ENCODE measurements around the gene PPP2R2C. TPM values are rescaled to one million over a fixed set of nuclear protein-coding genes. Genes with fewer than 3 reads are reported as not detected.

PPP2R2C gene
- total and polyA plus RNA-seq, 9 of the 15 experiments (the other 6 are each of a cell fraction or from before 2014, with no cell fraction given) = 0.04 to 0.06 TPM; not detected in 7

DNA sequence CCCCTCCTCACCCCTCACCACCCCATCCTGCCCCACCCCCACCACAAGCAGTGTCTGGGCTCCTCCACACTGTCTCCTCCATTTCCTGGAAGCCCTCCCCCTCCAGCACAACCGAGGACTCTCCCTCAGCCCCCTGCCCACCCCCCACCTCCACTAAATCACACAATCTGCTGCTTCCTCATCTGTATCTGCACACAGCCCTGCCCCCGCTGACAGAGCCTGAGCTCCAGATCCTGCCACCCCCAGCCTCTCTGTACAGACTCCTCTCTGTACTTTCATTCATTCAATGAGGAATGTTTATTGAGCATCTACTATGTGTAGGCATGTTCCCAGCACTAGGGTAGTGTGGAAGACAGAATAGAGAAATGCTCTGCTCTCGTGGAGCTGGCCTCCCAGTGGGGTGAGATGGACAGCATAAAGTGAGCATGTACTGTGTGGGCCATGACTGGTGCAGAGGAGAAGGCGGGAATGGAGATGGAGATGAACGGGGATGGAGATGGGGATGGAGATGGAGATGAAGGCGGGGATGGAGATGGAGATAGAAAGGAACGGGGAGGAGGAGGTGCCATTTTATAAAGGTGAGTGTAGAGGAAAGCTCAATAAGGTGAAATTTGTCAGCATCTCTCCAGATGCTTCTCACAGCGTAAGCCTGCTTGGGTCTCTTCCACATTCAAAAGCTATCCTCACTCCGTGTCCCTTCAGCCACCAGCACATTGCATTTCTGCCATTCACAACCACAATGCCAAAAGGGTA, 2.5 kb upstream of the PPP2R2C start:
- DNase-seq (ENCODE audit: extremely low read depth in 1 of 4, low spot score in 3 of 4) (no peak), ATAC-seq (no peak), FAIRE-seq (no peak)
- ChIA-PET POLR2A (interaction anchor here (0.6 to 1.0 kb wide), 2 partner anchors 218 to 732 kb away, joined by 3 read pairs; no protein-coding TSS in a partner anchor), CTCF (ENCODE audit: low intra/inter-chr PET ratio) (no interaction called here)
- H3K79me2 ChIP-seq (ENCODE audit: control insufficient read depth, insufficient read depth, low read length) = no peaks in the 10 kb centered on the region
- H3K36me3 ChIP-seq (ENCODE audit: control insufficient read depth, insufficient read depth, low read length) = no peaks in the 10 kb centered on the region
- in situ Hi-C loops (cut with MboI) = no loop called here
- peaks cover 4% of the 10 kb centered on the region; the same call in 1 of the 2 replicates for H4K20me1 ChIP-seq (replicated peaks; ENCODE audit: control insufficient read depth, insufficient read depth, low read length)
- peaks cover 0 to 16% of the 10 kb centered on the region in 2 experiments; a peak in 2 of 5 replicates for H3K4me1 ChIP-seq (replicated peaks in 1 of 2; ENCODE audit: control insufficient read depth in 2 of 2, insufficient read depth in 2 of 2, low read length in 2 of 2)
- TF ChIP-seq SP1 (CRISPR knock-in tag; IDR thresholded peaks at IDR 0.05) = no peak
- peak; percentile 24; the same call in 1 of the 2 replicates for TF ChIP-seq CTBP1 (IDR thresholded peaks at IDR 0.05; ENCODE audit: borderline replicate concordance)
- 0 out of 4 replicates have a peak, but pooled peaks of 1 of the 2 experiments have one; percentile 19 for TF ChIP-seq KDM1A (IDR thresholded peaks at IDR 0.05)
- no peaks in the 10 kb centered on the region for H3K9me1 ChIP-seq (ENCODE audit: control insufficient read depth, insufficient read depth, low read length)
- BruUV-seq (replicated peaks) = no TSS peak
- no peak overlapping the region for H3K4me2 ChIP-seq (ENCODE audit: insufficient read depth, low read length)
- H3K4me3 ChIP-seq = no peak overlapping the region
- intact Hi-C loops (cut with micrococcal nuclease) = no loop called here
- WGBS (ENCODE audit: insufficient coverage, low coverage, missing lambda C conversion rate) = 6% methylated on average over 9 of the region's 9 CpGs
- H2AFZ ChIP-seq (ENCODE audit: low read depth, low read length) = no peak overlapping the region
- H3K27ac ChIP-seq (ENCODE audit: extremely low read depth, low read depth, low read length) = no peak overlapping the region
- H3K9me3 ChIP-seq (replicated peaks; ENCODE audit: control insufficient read depth, insufficient read depth, low read depth, low read length) = no peaks in the 10 kb centered on the region
- H3K27me3 ChIP-seq (ENCODE audit: control insufficient read depth in 2 of 2, insufficient read depth in 2 of 2, low read length in 2 of 2) = peaks cover 5 to 38% of the 10 kb centered on the region in 2 experiments
- no peak overlapping the region for H3K9ac ChIP-seq (ENCODE audit: insufficient read depth in 1 of 2, low read depth in 2 of 2, low read length in 2 of 2)

DNA sequence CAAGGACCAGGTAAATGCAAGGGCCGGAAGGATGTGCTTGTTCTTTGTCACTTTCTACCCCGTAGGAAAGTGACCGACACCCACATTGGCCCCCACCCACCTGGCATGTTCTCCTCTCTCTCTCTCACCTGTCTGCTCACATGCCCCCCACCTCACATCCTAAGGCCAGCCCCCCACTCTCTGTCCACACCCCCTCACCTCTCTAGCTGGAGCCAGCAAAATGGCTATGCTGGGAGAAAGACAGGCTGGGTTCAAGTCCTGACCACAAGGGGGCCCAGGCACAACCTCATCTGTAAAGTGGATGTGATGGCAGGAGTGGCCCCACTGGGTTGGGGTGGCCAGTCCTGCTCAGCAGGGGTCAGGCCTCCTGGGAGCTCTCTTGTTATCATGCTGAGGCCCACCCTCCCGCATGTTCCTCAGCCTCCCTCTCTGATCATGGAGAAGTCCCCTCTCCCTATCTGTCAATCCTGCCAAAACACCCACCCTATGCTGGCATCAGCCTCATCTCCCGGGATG, 1.7 kb upstream of the PPP2R2C start:
- peaks cover 4% of the 10 kb centered on the region; the same call in 1 of the 2 replicates for H4K20me1 ChIP-seq (replicated peaks; ENCODE audit: control insufficient read depth, insufficient read depth, low read length)
- peaks cover 0 to 16% of the 10 kb centered on the region in 2 experiments; a peak in 2 of 5 replicates for H3K4me1 ChIP-seq (replicated peaks in 1 of 2; ENCODE audit: control insufficient read depth in 2 of 2, insufficient read depth in 2 of 2, low read length in 2 of 2)
- peak; percentile 52 to 55 (median 54) for DNase-seq (ENCODE audit: extremely low read depth in 1 of 4, low spot score in 3 of 4)
- no peak overlapping the region for H3K9ac ChIP-seq (ENCODE audit: insufficient read depth in 1 of 2, low read depth in 2 of 2, low read length in 2 of 2)
- H3K27me3 ChIP-seq (ENCODE audit: control insufficient read depth in 2 of 2, insufficient read depth in 2 of 2, low read length in 2 of 2) = peaks cover 5 to 40% of the 10 kb centered on the region in 2 experiments
- no peak overlapping the region for H3K27ac ChIP-seq (ENCODE audit: extremely low read depth, low read depth, low read length)
- H3K36me3 ChIP-seq (ENCODE audit: control insufficient read depth, insufficient read depth, low read length) = no peaks in the 10 kb centered on the region
- no peak overlapping the region for H3K4me2 ChIP-seq (ENCODE audit: insufficient read depth, low read length)
- no peak overlapping the region for H2AFZ ChIP-seq (ENCODE audit: low read depth, low read length)
- 8% methylated on average over 5 of the region's 5 CpGs for WGBS (ENCODE audit: insufficient coverage, low coverage, missing lambda C conversion rate)
- peak; percentile 80 for ATAC-seq
- intact Hi-C loops (cut with micrococcal nuclease) (no loop called here), in situ Hi-C loops (cut with MboI) (no loop called here)
- H3K9me1 ChIP-seq (ENCODE audit: control insufficient read depth, insufficient read depth, low read length) = no peaks in the 10 kb centered on the region
- ChIA-PET CTCF (ENCODE audit: low intra/inter-chr PET ratio) (no interaction called here), POLR2A (interaction anchor here (0.7 to 1.0 kb wide), 2 partner anchors 55 to 733 kb away, joined by 3 read pairs; no protein-coding TSS in a partner anchor)
- no peaks in the 10 kb centered on the region for H3K9me3 ChIP-seq (replicated peaks; ENCODE audit: control insufficient read depth, insufficient read depth, low read depth, low read length)
- FAIRE-seq = no peak
- H3K79me2 ChIP-seq (ENCODE audit: control insufficient read depth, insufficient read depth, low read length) = no peaks in the 10 kb centered on the region
- H3K4me3 ChIP-seq = no peak overlapping the region
- no TSS peak for BruUV-seq (replicated peaks)
- no peak for TF ChIP-seq ZNF589 (CRISPR knock-in tag; IDR thresholded peaks at IDR 0.05; ENCODE audit: low read depth)
- no peak for TF ChIP-seq ETV1 (tag; conservative IDR thresholded peaks at IDR 0.05; ENCODE audit: low read depth)
- TF ChIP-seq TAF9B (IDR thresholded peaks at IDR 0.05; ENCODE audit: partially characterized antibody) = no peak
- TF ChIP-seq SMAD2 (IDR thresholded peaks at IDR 0.05; ENCODE audit: low read depth, low read length) = no peak
- TF ChIP-seq, protein P1, sequence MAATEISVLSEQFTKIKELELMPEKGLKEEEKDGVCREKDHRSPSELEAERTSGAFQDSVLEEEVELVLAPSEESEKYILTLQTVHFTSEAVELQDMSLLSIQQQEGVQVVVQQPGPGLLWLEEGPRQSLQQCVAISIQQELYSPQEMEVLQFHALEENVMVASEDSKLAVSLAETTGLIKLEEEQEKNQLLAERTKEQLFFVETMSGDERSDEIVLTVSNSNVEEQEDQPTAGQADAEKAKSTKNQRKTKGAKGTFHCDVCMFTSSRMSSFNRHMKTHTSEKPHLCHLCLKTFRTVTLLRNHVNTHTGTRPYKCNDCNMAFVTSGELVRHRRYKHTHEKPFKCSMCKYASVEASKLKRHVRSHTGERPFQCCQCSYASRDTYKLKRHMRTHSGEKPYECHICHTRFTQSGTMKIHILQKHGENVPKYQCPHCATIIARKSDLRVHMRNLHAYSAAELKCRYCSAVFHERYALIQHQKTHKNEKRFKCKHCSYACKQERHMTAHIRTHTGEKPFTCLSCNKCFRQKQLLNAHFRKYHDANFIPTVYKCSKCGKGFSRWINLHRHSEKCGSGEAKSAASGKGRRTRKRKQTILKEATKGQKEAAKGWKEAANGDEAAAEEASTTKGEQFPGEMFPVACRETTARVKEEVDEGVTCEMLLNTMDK (IDR thresholded peaks at IDR 0.05; ENCODE audit: borderline replicate concordance, insufficient read depth, low read depth, low read length, poor library complexity, severe bottlenecking) = peak; percentile 85
- peak; percentile 18; the same call in 1 of the 2 replicates for TF ChIP-seq SMC3 (conservative IDR thresholded peaks at IDR 0.05; ENCODE audit: insufficient read depth, low read depth, low read length)
- no peak for TF ChIP-seq HEY1 (CRISPR knock-in tag; IDR thresholded peaks at IDR 0.05; ENCODE audit: borderline replicate concordance)
- peak in 1 of 2 experiments; percentile 25; a peak in 1 of 4 replicates for TF ChIP-seq RAD21 (CRISPR knock-in tag; conservative IDR thresholded peaks at IDR 0.05 in 1 of 2, IDR thresholded peaks at IDR 0.05 in 1 of 2)
- 0 out of 4 replicates have a peak, but pooled peaks of 1 of the 2 experiments have one; percentile 16 for TF ChIP-seq RCOR1 (IDR thresholded peaks at IDR 0.05; ENCODE audit: borderline replicate concordance in 1 of 2, low read depth in 2 of 2, low read length in 2 of 2)
